Right lobe of liver (tissue), 4 donors: Measurements from ENCODE around the gene SCN4B.

Experiments used
- POLR2A ChIP-seq: fragments of 450-650 bp; IDR thresholded peaks from one replicate; pipeline ENCODE4 v1.6.1; 2017; ENCODE audit warnings: antibody characterized with exemption, mild to moderate bottlenecking
- TF ChIP-seq, protein P1 (sequence below), 4 donors: fragments of 200-600 bp in 3 of 4; fragments of 450-650 bp in 1 of 4; IDR thresholded peaks; one replicate each; pipeline versions ENCODE4 v1.5.1 to v1.8.0; 2016 to 2022; ENCODE audit warnings: antibody characterized with exemption in 4 of 4, mild to moderate bottlenecking in 2 of 4
- donor health status: DM: no; HTN: no; CAD: no.
- donor health status: DM: no; HTN: no; CAD: no.
- donor health status: DM: no; HTN: yes; CAD: no.

DNA sequence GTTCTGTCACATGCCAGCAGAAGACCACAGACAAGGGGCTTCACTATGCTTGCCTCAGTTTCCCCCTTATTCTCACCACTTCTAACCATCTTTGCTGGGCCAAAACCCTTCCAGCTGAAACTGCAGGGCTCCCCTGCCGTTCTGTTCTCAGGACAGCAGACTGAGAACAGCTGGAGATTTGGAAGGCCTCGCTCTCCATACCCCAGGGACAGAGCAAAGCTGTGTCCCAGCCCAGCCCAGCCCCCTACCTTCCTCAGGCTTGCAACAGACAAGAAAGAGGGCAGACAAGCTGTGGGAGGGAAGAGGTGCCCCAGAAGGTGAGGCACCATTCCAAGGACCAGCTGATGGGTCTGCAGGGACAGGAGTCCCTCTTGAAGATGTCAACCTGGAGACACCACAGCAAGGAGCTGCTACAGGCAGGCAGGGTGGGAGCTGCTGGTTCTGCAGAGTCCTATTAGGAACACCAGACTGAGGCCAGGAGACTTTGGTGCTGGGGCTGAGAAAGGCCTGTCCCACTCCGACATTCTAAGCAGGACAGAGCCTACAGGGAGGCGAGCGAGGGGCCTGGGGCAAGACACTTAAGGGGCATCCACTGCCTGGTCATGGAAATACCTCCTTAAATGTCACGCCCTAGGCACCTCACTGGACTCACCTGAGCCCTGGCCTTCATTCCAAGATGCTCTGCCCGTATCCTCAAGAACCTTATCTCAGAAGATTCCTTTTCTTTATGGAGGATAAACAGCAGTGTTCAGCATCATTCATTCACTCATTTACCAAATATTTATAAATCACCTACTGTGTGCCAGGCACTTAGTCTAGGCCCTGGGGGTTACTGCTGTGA is 16.9 kb upstream of the SCN4B start:
- TF ChIP-seq, protein P1, sequence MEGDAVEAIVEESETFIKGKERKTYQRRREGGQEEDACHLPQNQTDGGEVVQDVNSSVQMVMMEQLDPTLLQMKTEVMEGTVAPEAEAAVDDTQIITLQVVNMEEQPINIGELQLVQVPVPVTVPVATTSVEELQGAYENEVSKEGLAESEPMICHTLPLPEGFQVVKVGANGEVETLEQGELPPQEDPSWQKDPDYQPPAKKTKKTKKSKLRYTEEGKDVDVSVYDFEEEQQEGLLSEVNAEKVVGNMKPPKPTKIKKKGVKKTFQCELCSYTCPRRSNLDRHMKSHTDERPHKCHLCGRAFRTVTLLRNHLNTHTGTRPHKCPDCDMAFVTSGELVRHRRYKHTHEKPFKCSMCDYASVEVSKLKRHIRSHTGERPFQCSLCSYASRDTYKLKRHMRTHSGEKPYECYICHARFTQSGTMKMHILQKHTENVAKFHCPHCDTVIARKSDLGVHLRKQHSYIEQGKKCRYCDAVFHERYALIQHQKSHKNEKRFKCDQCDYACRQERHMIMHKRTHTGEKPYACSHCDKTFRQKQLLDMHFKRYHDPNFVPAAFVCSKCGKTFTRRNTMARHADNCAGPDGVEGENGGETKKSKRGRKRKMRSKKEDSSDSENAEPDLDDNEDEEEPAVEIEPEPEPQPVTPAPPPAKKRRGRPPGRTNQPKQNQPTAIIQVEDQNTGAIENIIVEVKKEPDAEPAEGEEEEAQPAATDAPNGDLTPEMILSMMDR (IDR thresholded peaks at IDR 0.05): no peak
- no peak for TF ChIP-seq POLR2A
